ENCODE measurements around the gene APEX1. TPM values are rescaled to one million over a fixed set of nuclear protein-coding genes. Genes with fewer than 3 reads are reported as not detected.
A peak's percentile ranks its signal among the peaks of the same experiment; 100 is the strongest.

Gene APEX1
- total RNA-seq, 6 donors from 2014 or later: 81.5 to 134 (median 119) TPM

DNA sequence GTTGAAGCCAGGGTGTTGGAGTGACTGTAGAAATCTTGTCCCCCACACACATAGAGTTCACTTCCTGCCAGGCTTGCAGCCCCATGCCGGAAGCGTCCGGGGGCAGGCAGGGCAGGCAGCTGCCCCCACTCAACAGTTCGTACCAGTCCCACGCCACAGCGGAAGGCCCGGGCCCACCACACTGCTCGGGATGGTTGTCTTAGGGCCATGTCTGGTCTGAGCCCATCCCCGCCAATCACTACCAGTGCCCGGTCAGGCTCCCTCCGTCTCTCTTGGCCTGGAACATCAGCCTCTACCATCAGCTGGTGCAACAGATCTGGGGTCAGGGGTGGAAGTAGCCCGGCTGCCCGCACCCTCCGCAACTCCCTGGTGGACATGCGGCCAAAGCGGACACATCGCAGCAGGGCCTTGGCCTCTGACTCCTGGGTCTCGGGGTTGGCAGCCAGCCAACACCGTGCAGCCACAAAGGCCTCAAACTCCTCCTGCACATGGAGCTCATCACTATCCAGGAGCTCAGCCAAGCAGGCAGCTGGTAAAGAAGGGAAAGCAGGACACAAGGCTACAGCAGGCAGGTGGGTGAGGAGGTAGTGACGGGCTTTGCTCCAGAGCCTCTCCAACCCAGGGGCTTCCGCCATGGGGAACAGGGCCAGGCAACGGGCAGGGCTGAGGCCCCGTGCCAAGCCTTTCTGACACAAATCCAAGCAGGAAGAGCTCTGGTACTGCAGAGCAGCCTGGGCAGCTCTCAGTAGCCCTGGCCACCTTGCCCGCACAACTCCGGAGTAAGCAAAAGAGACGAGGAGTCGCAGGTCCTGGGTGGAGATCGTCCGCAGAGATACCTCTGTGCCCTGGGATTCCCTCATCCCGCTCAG is 25.0 kb upstream of the APEX1 start:
- TF ChIP-seq EP300 (IDR thresholded peaks at IDR 0.05): no peak
- no peak for TF ChIP-seq POLR2A (IDR thresholded peaks at IDR 0.05)
- TF ChIP-seq POLR2AphosphoS5 (IDR thresholded peaks at IDR 0.05): no peak
- TF ChIP-seq CTCF (IDR thresholded peaks at IDR 0.05): no peak
- WGBS, 2 donors: 64 to 77% methylated on average over 7 to 23 of the region's 30 CpGs
- H3K4me1 ChIP-seq: peaks cover 2 to 24% (median 12%) of the 10 kb centered on the region in 4 donors

GRCh38 chr14:20434701-20435581 is 20.1 kb upstream of the APEX1 start:
- Histone ChIP-seq H3K9me3 (no peaks in the 10 kb centered on the region), H3K27me3 (no peaks in the 10 kb centered on the region), H3K36me3 (no peaks in the 10 kb centered on the region), H3K27ac (peak overlapping the region; percentile 1 to 50 (median 30)), H3K4me3 (peak overlapping the region in 3 of 4 donors; percentile 20 to 33 (median 29)), H3K4me1 (peaks cover 0 to 6% (median 0%) of the 10 kb centered on the region in 4 donors)
- ATAC-seq (ENCODE audit: low FRiP score in 2 of 2) (peak; percentile 5 to 41), DNase-seq (peak in 1 of 2 donors; percentile 78)
- WGBS, 2 donors: 41 to 42% methylated on average over 24 to 34 of the region's 44 CpGs
- TF ChIP-seq EP300 (IDR thresholded peaks at IDR 0.05) (no peak), CTCF (IDR thresholded peaks at IDR 0.05) (no peak), POLR2AphosphoS5 (IDR thresholded peaks at IDR 0.05) (peak in 1 of 2 donors; percentile 15)

More for the DNA sequence above, 25.0 kb upstream of the APEX1 start:
- no peak overlapping the region for H3K4me3 ChIP-seq
- H3K27me3 ChIP-seq: no peaks in the 10 kb centered on the region
- ATAC-seq (ENCODE audit: low FRiP score in 2 of 2) (peak; percentile 9 to 24), DNase-seq (peak; percentile 51 to 65)
- no peaks in the 10 kb centered on the region for H3K36me3 ChIP-seq
- no peaks in the 10 kb centered on the region for H3K9me3 ChIP-seq
- no peak overlapping the region for H3K27ac ChIP-seq

GRCh38 chr14:20435582-20436362 is 19.3 kb upstream of the APEX1 start, which contains the start of gene KLHL33:
TSS of gene KLHL33 (minus strand) at chr14:20436166. CDS start at chr14:20435811, 355 bp downstream.
- DNase-seq: no peak
- peak within 1 kb of the TSS in 3 of 4 donors; percentile 20 to 33 (median 29) for H3K4me3 ChIP-seq
- no peak for ATAC-seq (ENCODE audit: low FRiP score in 2 of 2)
- H3K36me3 ChIP-seq: no peaks in the 10 kb centered on the region
- H3K4me1 ChIP-seq: no peaks in the 10 kb centered on the region
- TF ChIP-seq POLR2A (IDR thresholded peaks at IDR 0.05) (no peak), CTCF (IDR thresholded peaks at IDR 0.05) (no peak), POLR2AphosphoS5 (IDR thresholded peaks at IDR 0.05) (no peak), EP300 (IDR thresholded peaks at IDR 0.05) (no peak)
- no peaks in the 10 kb centered on the region for H3K9me3 ChIP-seq
- H3K27me3 ChIP-seq: no peaks in the 10 kb centered on the region
- WGBS, 2 donors: 73 to 75% methylated on average over 7 to 17 of the region's 17 CpGs
- H3K27ac ChIP-seq: peak within 1 kb of the TSS; percentile 1 to 50 (median 30)

DNA sequence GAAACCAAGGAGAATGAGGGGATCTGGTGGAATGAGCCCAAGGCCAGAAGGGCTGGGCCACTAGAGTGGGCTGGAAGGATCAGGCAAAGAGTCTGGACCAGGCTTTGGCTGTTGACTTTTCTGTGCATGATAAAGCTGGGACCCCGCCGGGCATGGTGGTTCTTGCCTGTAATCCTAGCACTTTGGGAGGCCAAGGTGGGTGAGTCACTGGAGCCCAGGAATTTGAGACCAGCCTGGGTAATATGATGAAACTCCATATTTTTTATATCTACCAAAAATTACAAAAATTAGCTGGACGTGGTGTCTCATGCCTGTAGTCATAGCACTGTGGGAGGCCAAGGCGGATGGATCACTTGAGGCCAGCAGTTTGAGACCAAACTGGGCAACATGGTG is 18.7 kb upstream of the APEX1 start:
- Histone ChIP-seq H3K4me1 (peaks cover 0 to 4% (median 0%) of the 10 kb centered on the region in 4 donors), H3K27me3 (no peaks in the 10 kb centered on the region), H3K9me3 (no peaks in the 10 kb centered on the region), H3K36me3 (no peaks in the 10 kb centered on the region), H3K4me3 (no peak overlapping the region), H3K27ac (no peak overlapping the region)
- ATAC-seq (ENCODE audit: low FRiP score in 2 of 2) (no peak), DNase-seq (no peak)
- 88 to 91% methylated on average over 4 of the region's 4 CpGs for WGBS, 2 donors
- TF ChIP-seq POLR2A (IDR thresholded peaks at IDR 0.05): no peak
- TF ChIP-seq POLR2AphosphoS5 (IDR thresholded peaks at IDR 0.05): no peak
- TF ChIP-seq CTCF (IDR thresholded peaks at IDR 0.05): no peak
- no peak for TF ChIP-seq EP300 (IDR thresholded peaks at IDR 0.05)

Data from upper lobe of left lung (tissue), 6 donors.